IPS-NIHi7 (cell line): ENCODE measurements around the gene KIF1A.

ENCODE experiments used
- DNase-seq: peaks from one replicate; pipeline ENCODE4 v3.0.0; 2012; ENCODE audit warnings: mixed read lengths; ENCODE audit errors: extremely low spot score

The KIF1A gene

GRCh38 chr2:240819858-240820606 lies at the start of gene KIF1A:
Gene KIF1A (minus strand): TSS chr2:240820219. CDS start chr2:240797752, 22,467 bp downstream.
- peak; percentile 74 for DNase-seq

GRCh38 chr2:240869109-240869955 lies 49.3 kb upstream of the KIF1A start:
- DNase-seq = no peak

GRCh38 chr2:240868286-240869108 lies 48.5 kb upstream of the KIF1A start, which contains the start of gene AGXT:
Gene AGXT (plus strand): TSS chr2:240868824. CDS start chr2:240868866, 42 bp downstream.
- no peak for DNase-seq

- DNase-seq = no peak
These were observed 45.4 kb upstream of the KIF1A start for GRCh38 chr2:240865391-240865790.

- DNase-seq = no peak
These were observed 44.5 kb upstream of the KIF1A start for GRCh38 chr2:240864475-240864874.

- DNase-seq = no peak
These were observed 41.5 kb upstream of the KIF1A start for GRCh38 chr2:240861547-240861946.

GRCh38 chr2:240858871-240859270 lies 38.9 kb upstream of the KIF1A start:
- DNase-seq = no peak

GRCh38 chr2:240858321-240858720 lies 38.3 kb upstream of the KIF1A start:
- DNase-seq = no peak

GRCh38 chr2:240857039-240858008 lies 37.3 kb upstream of the KIF1A start:
- DNase-seq = no peak

- peak; percentile 79 for DNase-seq
These were observed 36.3 kb upstream of the KIF1A start for GRCh38 chr2:240856151-240856980.

- DNase-seq = no peak
These were observed 35.7 kb upstream of the KIF1A start for GRCh38 chr2:240855670-240856069.

GRCh38 chr2:240852671-240853314 lies 32.8 kb upstream of the KIF1A start:
- no peak for DNase-seq

GRCh38 chr2:240851078-240851991 lies 31.3 kb upstream of the KIF1A start:
- peak; percentile 94 for DNase-seq

GRCh38 chr2:240850756-240851077 lies 30.7 kb upstream of the KIF1A start:
- DNase-seq = no peak

- no peak for DNase-seq
These were observed 30.0 kb upstream of the KIF1A start for GRCh38 chr2:240850026-240850425.

GRCh38 chr2:240848900-240849680 lies 29.1 kb upstream of the KIF1A start:
- no peak for DNase-seq

GRCh38 chr2:240847817-240848216 lies 27.8 kb upstream of the KIF1A start:
- no peak for DNase-seq
